GM12878 (cell line): ENCODE data around the gene SOS1.

ENCODE experiments used
- BHLHE40 ChIP-seq, 2 experiments: fragments of 450-650 bp in 1 of 2; IDR thresholded peaks; 2 replicates each; pipeline ENCODE4 v1.6.1; 2011 to 2017; ENCODE audit warnings: low read depth in 2 of 2, borderline replicate concordance in 1 of 2, improper control_type of control experiment in 1 of 2, low read length in 1 of 2, mild to moderate bottlenecking in 1 of 2
- CTCF ChIP-seq, 3 experiments: IDR thresholded peaks in 2 of 3; conservative IDR thresholded peaks in 1 of 3; 2 replicates each; pipeline ENCODE4 v1.5.1; 2011; ENCODE audit warnings: low read depth in 3 of 3, low read length in 3 of 3, mild to moderate bottlenecking in 3 of 3, control low read depth in 2 of 3, moderate library complexity in 2 of 3, inconsistent platforms in 1 of 3, mixed read lengths in 1 of 3; ENCODE audit not compliant: control insufficient read depth in 2 of 3, insufficient read depth in 1 of 3; ENCODE audit errors: extremely low read depth in 1 of 3
- EZH2 ChIP-seq: IDR thresholded peaks from 2 replicates; pipeline ENCODE4 v1.6.1; 2012; ENCODE audit warnings: low read depth, mild to moderate bottlenecking, control low read depth, inconsistent platforms, low read length, borderline replicate concordance; ENCODE audit not compliant: control insufficient read depth
- GABPA ChIP-seq: IDR thresholded peaks from 2 replicates; pipeline ENCODE4 v1.6.1; 2014; ENCODE audit warnings: antibody characterized with exemption, low read depth, mild to moderate bottlenecking, inconsistent platforms
- KDM1A ChIP-seq: fragments of 200-600 bp; sonication (generic); IDR thresholded peaks from 2 replicates; pipeline ENCODE4 v1.6.1; 2016; ENCODE audit warnings: borderline replicate concordance
- MEF2A ChIP-seq: IDR thresholded peaks from 2 replicates; pipeline ENCODE4 v1.6.1; 2011; ENCODE audit warnings: low read depth, mild to moderate bottlenecking, low read length, moderate library complexity; ENCODE audit not compliant: insufficient read depth
- POLR2A ChIP-seq: IDR thresholded peaks from 2 replicates; pipeline ENCODE4 v1.6.1; 2011; ENCODE audit warnings: low read depth, mild to moderate bottlenecking, low read length
- USF1 ChIP-seq: IDR thresholded peaks from 2 replicates; pipeline ENCODE4 v1.6.1; 2011; ENCODE audit warnings: borderline replicate concordance, low read depth, mild to moderate bottlenecking, moderate library complexity, mixed read lengths, low read length; ENCODE audit not compliant: insufficient read depth; ENCODE audit errors: extremely low read length

- TF ChIP-seq CTCF (IDR thresholded peaks at IDR 0.05 in 2 of 3, conservative IDR thresholded peaks at IDR 0.05 in 1 of 3; ENCODE audit: control insufficient read depth in 2 of 3, extremely low read depth in 1 of 3, insufficient read depth in 1 of 3, low read depth in 3 of 3, low read length in 3 of 3) (no peak), GABPA (no peak), KDM1A (no peak), MEF2A (no peak), USF1 (no peak), EZH2 (no peak), BHLHE40 (IDR thresholded peaks at IDR 0.05; ENCODE audit: borderline replicate concordance in 1 of 2, low read depth in 2 of 2, low read length in 1 of 2) (no peak), POLR2A (no peak)
Measured at GRCh38 chr2:39158351-39158750, 37.5 kb upstream of the SOS1 start.
